Esophagus squamous epithelium (tissue), 5 donors: ENCODE measurements around the gene ID3. TPM values are rescaled to one million over a fixed set of nuclear protein-coding genes. Genes with fewer than 3 reads are reported as not detected.

Experiments used
- DNase-seq: peaks from one replicate; lab custom pipeline; 2025; lab: John Stamatoyannopoulos, UW
- H3K27ac ChIP-seq, 4 donors: fragments of 200-600 bp; sonication (generic); one replicate each; pipeline ENCODE4 v1.5.1; 2016 to 2019; ENCODE audit warnings: mild to moderate bottlenecking in 1 of 4
- H3K27me3 ChIP-seq, 4 donors: fragments of 200-600 bp; sonication (generic); 1 replicate in 3 of 4; 2 replicates in 1 of 4; pipeline versions ENCODE4 v1.5.1 to v1.6.0; 2017 to 2021; ENCODE audit warnings: antibody characterized with exemption in 1 of 4
- H3K36me3 ChIP-seq, 3 donors: fragments of 200-600 bp; sonication (generic); one replicate each; pipeline ENCODE4 v1.5.1; 2016 to 2019
- H3K4me1 ChIP-seq, 3 donors: fragments of 200-600 bp; sonication (generic); one replicate each; pipeline ENCODE4 v1.5.1; 2017 to 2019
- H3K4me3 ChIP-seq, 4 donors: fragments of 200-600 bp; sonication (generic); 1 replicate in 3 of 4; 2 replicates in 1 of 4; pipeline ENCODE4 v1.5.1; 2016 to 2019; ENCODE audit warnings: mild to moderate bottlenecking in 2 of 4, moderate library complexity in 1 of 4
- H3K9me3 ChIP-seq, 3 donors: fragments of 200-600 bp; sonication (generic); one replicate each; pipeline ENCODE4 v1.5.1; 2016 to 2019
- CTCF ChIP-seq, 6 experiments: fragments of 450-650 bp in 4 of 6; fragments of 200-600 bp in 2 of 6; sonication (generic) in 2 of 6; IDR thresholded peaks; one replicate each; pipeline ENCODE4 v1.5.1; 2016 to 2019; ENCODE audit warnings: antibody characterized with exemption in 6 of 6, mild to moderate bottlenecking in 4 of 6, moderate library complexity in 4 of 6
- POLR2A ChIP-seq, 4 donors: fragments of 450-650 bp; IDR thresholded peaks; one replicate each; pipeline ENCODE4 v1.6.1; 2017; ENCODE audit warnings: antibody characterized with exemption in 4 of 4, mild to moderate bottlenecking in 4 of 4, moderate library complexity in 3 of 4
- WGBS, 2 donors: methylation state at CpG; one replicate each; pipeline ENCODE4 v1.1.5; 2018; 5-methylcytosine and 5-hydroxymethylcytosine counted together
- intact Hi-C: fragments of 100-400 bp; cut with DNase I; formaldehyde crosslinking; loops from one replicate; pipeline ENCODE4 v1.15.0; 2022
- total RNA-seq, 4 donors: library from RNA; depleted of rRNA; stranded (reverse); fragments of >200 nt; gene quantifications; one replicate each; pipeline ENCODE4 v1.1.0, GENCODE V29; 2016
- donor health status: DM: yes; HTN: yes; CAD: no.

The ID3 gene
- total RNA-seq, 4 donors from 2014 or later: 12.6 to 62.9 (median 37.5) TPM

- intact Hi-C loops: no loop called here
- TF ChIP-seq POLR2A (IDR thresholded peaks at IDR 0.05) (no peak), CTCF (IDR thresholded peaks at IDR 0.05) (no peak)
- H3K27me3 ChIP-seq: peaks cover 0 to 7% (median 0%) of the 10 kb centered on the region in 4 donors
- H3K4me3 ChIP-seq: peak overlapping the region in 1 of 4 donors; percentile 20
- WGBS, 2 donors: 63 to 71% methylated on average over 9 of the region's 9 CpGs
- H3K4me1 ChIP-seq: peaks cover 18 to 73% (median 44%) of the 10 kb centered on the region in 3 donors
- no peaks in the 10 kb centered on the region for H3K36me3 ChIP-seq
- H3K27ac ChIP-seq: peak overlapping the region; percentile 57 to 93 (median 87)
- no peaks in the 10 kb centered on the region for H3K9me3 ChIP-seq
- no peak for DNase-seq
These were observed 3.7 kb upstream of the ID3 start for GRCh38 chr1:23563003-23563402.

- H3K4me1 ChIP-seq: peaks cover 14 to 73% (median 47%) of the 10 kb centered on the region in 3 donors
- H3K9me3 ChIP-seq: no peaks in the 10 kb centered on the region
- TF ChIP-seq POLR2A (IDR thresholded peaks at IDR 0.05): peak in 2 of 4 donors; percentile 39 to 49
- no peak for TF ChIP-seq CTCF (IDR thresholded peaks at IDR 0.05)
- H3K4me3 ChIP-seq: peak overlapping the region in 3 of 4 donors; percentile 14 to 24 (median 20)
- H3K27ac ChIP-seq: peak overlapping the region; percentile 88 to 93 (median 92)
- WGBS, 2 donors: 2 to 5% methylated on average over 18 to 19 of the region's 19 CpGs
- peak; percentile 34 for DNase-seq
- H3K27me3 ChIP-seq: peaks cover 0 to under 1% (median 0%) of the 10 kb centered on the region in 4 donors
- intact Hi-C loops: no loop called here
- H3K36me3 ChIP-seq: no peaks in the 10 kb centered on the region
These were observed 3.0 kb upstream of the ID3 start for GRCh38 chr1:23562137-23562876.

GRCh38 chr1:23561813-23562100 lies 2.5 kb upstream of the ID3 start:
- peaks cover 19 to 78% (median 52%) of the 10 kb centered on the region in 3 donors for H3K4me1 ChIP-seq
- intact Hi-C loops: no loop called here
- H3K27me3 ChIP-seq: no peaks in the 10 kb centered on the region
- no peaks in the 10 kb centered on the region for H3K9me3 ChIP-seq
- H3K4me3 ChIP-seq: peak overlapping the region in 3 of 4 donors; percentile 14 to 24 (median 20)
- H3K36me3 ChIP-seq: no peaks in the 10 kb centered on the region
- TF ChIP-seq CTCF (IDR thresholded peaks at IDR 0.05): no peak
- no peak for TF ChIP-seq POLR2A (IDR thresholded peaks at IDR 0.05)
- peak overlapping the region; percentile 88 to 93 (median 92) for H3K27ac ChIP-seq
- no peak for DNase-seq
- 9 to 24% methylated on average over 2 of the region's 2 CpGs for WGBS, 2 donors

GRCh38 chr1:23561076-23561812 lies 1.9 kb upstream of the ID3 start:
- no peak for DNase-seq
- intact Hi-C loops: no loop called here
- Histone ChIP-seq H3K4me3 (peak overlapping the region in 3 of 4 donors; percentile 20 to 82 (median 72)), H3K36me3 (no peaks in the 10 kb centered on the region), H3K27ac (peak overlapping the region; percentile 88 to 93 (median 92)), H3K27me3 (no peaks in the 10 kb centered on the region), H3K4me1 (peaks cover 20 to 83% (median 57%) of the 10 kb centered on the region in 3 donors), H3K9me3 (no peaks in the 10 kb centered on the region)
- TF ChIP-seq POLR2A (IDR thresholded peaks at IDR 0.05) (no peak), CTCF (IDR thresholded peaks at IDR 0.05) (no peak)
- 57 to 60% methylated on average over 6 of the region's 6 CpGs for WGBS, 2 donors
